ENCODE data around the gene GRPEL2. TPM values are rescaled to one million over a fixed set of nuclear protein-coding genes. Genes with fewer than 3 reads are reported as not detected.

GRPEL2 gene
- total RNA-seq, 1 experiment from 2014 or later: 36.8 TPM

DNA sequence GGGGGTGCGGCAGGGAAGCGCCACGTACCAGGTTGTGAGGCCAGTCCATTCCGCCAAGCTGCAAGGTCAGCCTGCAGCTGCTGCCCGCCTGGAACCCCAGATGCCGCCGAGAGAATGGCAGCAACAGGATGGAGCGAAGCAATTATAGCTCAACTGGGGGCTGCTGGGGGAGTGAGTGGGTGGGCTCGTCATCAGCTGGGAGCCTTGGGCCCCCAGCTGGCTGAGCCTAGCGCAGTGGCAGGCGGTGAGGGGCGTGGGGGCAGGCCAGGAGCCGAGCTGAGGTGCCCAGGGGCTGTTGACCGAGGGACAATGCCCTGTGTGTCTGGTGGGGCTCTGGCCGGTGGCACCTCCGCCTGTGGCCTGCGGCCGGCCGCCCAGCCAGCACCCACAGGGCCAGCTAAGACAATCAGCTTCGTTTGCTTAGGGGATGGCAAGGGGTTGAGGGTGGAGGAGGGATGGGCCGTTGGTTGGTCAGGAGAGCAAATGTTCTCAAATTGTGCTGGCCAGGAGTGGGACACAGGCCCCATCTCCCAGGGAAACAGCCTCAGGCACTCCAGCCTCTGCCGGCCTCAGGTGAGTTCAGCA is 34.0 kb downstream of the GRPEL2 start, which contains the start of gene IL17B:
IL17B (minus strand) TSS at position 116 of the 585 bp plus-strand sequence; CDS start at position 49, 67 bp downstream.
- no peaks in the 10 kb centered on the region for H3K9me3 ChIP-seq
- CTCF ChIA-PET: no interaction called here
- TF ChIP-seq, protein P1, sequence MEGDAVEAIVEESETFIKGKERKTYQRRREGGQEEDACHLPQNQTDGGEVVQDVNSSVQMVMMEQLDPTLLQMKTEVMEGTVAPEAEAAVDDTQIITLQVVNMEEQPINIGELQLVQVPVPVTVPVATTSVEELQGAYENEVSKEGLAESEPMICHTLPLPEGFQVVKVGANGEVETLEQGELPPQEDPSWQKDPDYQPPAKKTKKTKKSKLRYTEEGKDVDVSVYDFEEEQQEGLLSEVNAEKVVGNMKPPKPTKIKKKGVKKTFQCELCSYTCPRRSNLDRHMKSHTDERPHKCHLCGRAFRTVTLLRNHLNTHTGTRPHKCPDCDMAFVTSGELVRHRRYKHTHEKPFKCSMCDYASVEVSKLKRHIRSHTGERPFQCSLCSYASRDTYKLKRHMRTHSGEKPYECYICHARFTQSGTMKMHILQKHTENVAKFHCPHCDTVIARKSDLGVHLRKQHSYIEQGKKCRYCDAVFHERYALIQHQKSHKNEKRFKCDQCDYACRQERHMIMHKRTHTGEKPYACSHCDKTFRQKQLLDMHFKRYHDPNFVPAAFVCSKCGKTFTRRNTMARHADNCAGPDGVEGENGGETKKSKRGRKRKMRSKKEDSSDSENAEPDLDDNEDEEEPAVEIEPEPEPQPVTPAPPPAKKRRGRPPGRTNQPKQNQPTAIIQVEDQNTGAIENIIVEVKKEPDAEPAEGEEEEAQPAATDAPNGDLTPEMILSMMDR (IDR thresholded peaks at IDR 0.05; ENCODE audit: insufficient read depth in 1 of 2, low read depth in 1 of 2, low read length in 1 of 2, severe bottlenecking in 1 of 2, unreplicated experiment in 1 of 2): no peak
- no peaks in the 10 kb centered on the region for H3K36me3 ChIP-seq (ENCODE audit: control insufficient read depth, insufficient read depth, low read length)
- H3K4me1 Mint-ChIP-seq (ENCODE audit: low read depth, unreplicated experiment): peaks cover 11% of the 10 kb centered on the region
- H3K36me3 Mint-ChIP-seq (ENCODE audit: insufficient read depth, unreplicated experiment): no peaks in the 10 kb centered on the region
- no peak within 1 kb of the TSS for H3K4me3 ChIP-seq (ENCODE audit: low read depth, low read length)
- POLR2A ChIA-PET: no interaction called here
- no TSS peak for BruUV-seq (replicated peaks)
- no peaks in the 10 kb centered on the region for H3K27me3 ChIP-seq (replicated peaks; ENCODE audit: control insufficient read depth, insufficient read depth, low read length)
- H3K4me1 ChIP-seq: 0 out of 2 replicates have a peak, but pooled peaks cover 6% of the 10 kb centered on the region
- no peak for DNase-seq
- H3K4me3 Mint-ChIP-seq (ENCODE audit: unreplicated experiment): no peak within 1 kb of the TSS
- H3K27ac Mint-ChIP-seq (ENCODE audit: unreplicated experiment): no peak within 1 kb of the TSS
- no peaks in the 10 kb centered on the region for H3K27me3 Mint-ChIP-seq (ENCODE audit: insufficient read depth, unreplicated experiment)
- no peaks in the 10 kb centered on the region for H3K9me3 Mint-ChIP-seq (ENCODE audit: unreplicated experiment)
- intact Hi-C loops (cut with micrococcal nuclease; ENCODE audit: unreplicated experiment): no loop called here

DNA sequence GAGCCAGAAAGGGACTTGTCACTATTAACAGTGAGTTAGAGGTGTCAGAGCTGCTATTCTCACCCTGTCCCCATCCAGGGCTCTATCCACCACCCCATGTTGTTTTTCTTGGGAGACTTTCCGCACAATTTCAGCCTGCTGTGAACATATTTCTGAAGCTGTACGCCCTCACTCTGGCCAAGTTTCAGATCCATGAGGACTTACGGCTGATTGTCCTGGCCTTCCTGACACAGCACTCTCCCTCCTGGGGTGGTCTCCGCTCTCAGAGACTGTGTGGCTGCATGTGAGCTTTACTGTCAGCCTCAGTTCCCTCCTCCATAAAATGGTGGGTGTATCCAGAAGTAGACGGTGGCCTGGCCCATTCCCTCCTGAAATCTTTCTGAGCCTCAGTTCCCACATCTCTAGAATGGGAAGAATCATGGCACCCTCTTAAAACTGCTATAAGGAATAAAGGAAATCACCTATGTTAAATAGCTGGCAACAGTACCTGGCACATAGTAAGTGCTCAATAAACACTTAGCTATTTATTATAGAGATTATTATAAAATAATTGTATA is 34.6 kb downstream of the GRPEL2 start:
- POLR2A ChIA-PET: no interaction called here
- intact Hi-C loops (cut with micrococcal nuclease; ENCODE audit: unreplicated experiment): no loop called here
- Histone ChIP-seq H3K4me3 (ENCODE audit: low read depth, low read length) (no peak overlapping the region), H3K4me1 (0 out of 2 replicates have a peak, but pooled peaks cover 6% of the 10 kb centered on the region), H3K27me3 (replicated peaks; ENCODE audit: control insufficient read depth, insufficient read depth, low read length) (no peaks in the 10 kb centered on the region), H3K36me3 (ENCODE audit: control insufficient read depth, insufficient read depth, low read length) (no peaks in the 10 kb centered on the region), H3K9me3 (no peaks in the 10 kb centered on the region)
- Mint-ChIP-seq H3K4me3 (ENCODE audit: unreplicated experiment) (no peak overlapping the region), H3K9me3 (ENCODE audit: unreplicated experiment) (no peaks in the 10 kb centered on the region), H3K4me1 (ENCODE audit: low read depth, unreplicated experiment) (peaks cover 11% of the 10 kb centered on the region), H3K27me3 (ENCODE audit: insufficient read depth, unreplicated experiment) (no peaks in the 10 kb centered on the region), H3K27ac (ENCODE audit: unreplicated experiment) (no peak overlapping the region), H3K36me3 (ENCODE audit: insufficient read depth, unreplicated experiment) (no peaks in the 10 kb centered on the region)
- BruUV-seq (replicated peaks): no TSS peak
- no peak for DNase-seq
- CTCF ChIA-PET: no interaction called here
- TF ChIP-seq, protein P1 (IDR thresholded peaks at IDR 0.05; ENCODE audit: insufficient read depth in 1 of 2, low read depth in 1 of 2, low read length in 1 of 2, severe bottlenecking in 1 of 2, unreplicated experiment in 1 of 2): no peak

DNA sequence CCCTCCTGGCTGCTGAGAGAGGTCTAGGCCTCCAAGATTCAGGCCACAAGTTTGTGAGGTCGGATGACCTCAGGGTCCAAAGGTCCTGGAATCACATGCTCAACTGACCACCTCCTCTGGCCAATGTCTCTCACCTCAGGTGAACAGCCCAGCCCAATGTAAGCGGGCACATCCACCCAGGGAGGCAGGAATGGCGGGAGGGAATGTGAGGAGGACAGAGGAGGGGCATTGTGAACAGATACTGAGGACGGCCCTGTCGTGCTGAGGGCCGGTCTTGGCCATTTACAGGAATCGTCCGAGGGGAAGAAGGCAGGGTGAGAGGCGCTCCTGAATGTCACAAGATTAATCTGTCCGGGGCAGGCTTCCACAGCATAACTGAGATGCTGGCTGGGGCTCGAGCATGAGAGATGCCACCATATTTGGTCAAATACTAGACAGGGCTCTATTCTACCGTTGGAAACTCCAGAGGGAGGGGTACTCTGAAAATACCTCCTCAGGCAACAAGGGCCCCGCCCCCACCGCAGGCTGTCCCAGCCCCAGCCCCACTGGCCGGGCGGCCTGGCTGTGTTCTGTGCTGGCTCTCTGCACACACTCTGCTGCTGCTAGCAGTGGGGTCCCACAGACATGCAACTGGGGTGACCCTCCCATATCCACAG is 35.3 kb downstream of the GRPEL2 start:
- Histone ChIP-seq H3K36me3 (ENCODE audit: control insufficient read depth, insufficient read depth, low read length) (no peaks in the 10 kb centered on the region), H3K4me3 (ENCODE audit: low read depth, low read length) (no peak overlapping the region), H3K4me1 (0 out of 2 replicates have a peak, but pooled peaks cover 6% of the 10 kb centered on the region), H3K27me3 (replicated peaks; ENCODE audit: control insufficient read depth, insufficient read depth, low read length) (no peaks in the 10 kb centered on the region), H3K9me3 (no peaks in the 10 kb centered on the region)
- H3K36me3 Mint-ChIP-seq (ENCODE audit: insufficient read depth, unreplicated experiment): no peaks in the 10 kb centered on the region
- H3K4me1 Mint-ChIP-seq (ENCODE audit: low read depth, unreplicated experiment): peaks cover 11% of the 10 kb centered on the region
- CTCF ChIA-PET: interaction anchor here (1.2 to 2.6 kb wide), 4 partner anchors 13 to 59 kb away, joined by 3 to 15 read pairs (median 4); no protein-coding TSS in a partner anchor
- H3K27ac Mint-ChIP-seq (ENCODE audit: unreplicated experiment): no peak overlapping the region
- H3K9me3 Mint-ChIP-seq (ENCODE audit: unreplicated experiment): no peaks in the 10 kb centered on the region
- H3K27me3 Mint-ChIP-seq (ENCODE audit: insufficient read depth, unreplicated experiment): no peaks in the 10 kb centered on the region
- intact Hi-C loops (cut with micrococcal nuclease; ENCODE audit: unreplicated experiment): no loop called here
- no peak overlapping the region for H3K4me3 Mint-ChIP-seq (ENCODE audit: unreplicated experiment)
- TF ChIP-seq, protein P1 (IDR thresholded peaks at IDR 0.05; ENCODE audit: insufficient read depth in 1 of 2, low read depth in 1 of 2, low read length in 1 of 2, severe bottlenecking in 1 of 2, unreplicated experiment in 1 of 2): no peak
- DNase-seq: no peak
- POLR2A ChIA-PET: no interaction called here
- no TSS peak for BruUV-seq (replicated peaks)

All from Caco-2 (cell line).